Liver (tissue), 9 donors: ENCODE data around the gene RPTOR. TPM values are rescaled to one million over a fixed set of nuclear protein-coding genes. Genes with fewer than 3 reads are reported as not detected.
"Not testable (repeated sequence)": the region's sequence is repeated elsewhere in the genome, so short reads cannot be mapped to it uniquely, and the experiment has no call there.

ENCODE experiments used
- DNase-seq: peaks from one replicate; pipeline ENCODE4 v3.0.0-alpha.2; 2017; ENCODE audit warnings: low spot score
- H3K27ac ChIP-seq, 2 donors: one replicate each; pipeline ENCODE4 v1.7.0; 2013; ENCODE audit warnings: inconsistent platforms in 2 of 2, low read length in 2 of 2, control low read depth in 1 of 2, low read depth in 1 of 2, mild to moderate bottlenecking in 1 of 2
- H3K27me3 ChIP-seq, 4 donors: one replicate each; pipeline versions ENCODE4 v1.6.1 to v1.7.0; 2013; ENCODE audit warnings: low read length in 3 of 4, inconsistent platforms in 1 of 4, mild to moderate bottlenecking in 1 of 4, moderate library complexity in 1 of 4; ENCODE audit not compliant: control insufficient read depth in 4 of 4, insufficient read depth in 4 of 4
- H3K36me3 ChIP-seq, 4 donors: one replicate each; pipeline versions ENCODE4 v1.6.1 to v1.7.0; 2013; ENCODE audit warnings: low read length in 3 of 4, mild to moderate bottlenecking in 3 of 4, low read depth in 1 of 4, moderate library complexity in 1 of 4; ENCODE audit not compliant: control insufficient read depth in 4 of 4, insufficient read depth in 3 of 4
- H3K4me1 ChIP-seq, 4 donors: one replicate each; pipeline versions ENCODE4 v1.6.1 to v1.7.0; 2013; ENCODE audit warnings: low read length in 3 of 4, mild to moderate bottlenecking in 3 of 4, moderate library complexity in 1 of 4; ENCODE audit not compliant: control insufficient read depth in 4 of 4, insufficient read depth in 4 of 4
- H3K4me3 ChIP-seq, 3 donors: one replicate each; pipeline versions ENCODE4 v1.6.1 to v1.7.0; 2013; ENCODE audit warnings: low read length in 3 of 3, control low read depth in 1 of 3, low read depth in 1 of 3, mild to moderate bottlenecking in 1 of 3
- H3K9ac ChIP-seq, 2 donors: one replicate each; pipeline ENCODE4 v1.7.0; 2013; ENCODE audit warnings: low read length in 2 of 2, mild to moderate bottlenecking in 2 of 2, moderate library complexity in 2 of 2, control low read depth in 1 of 2, low read depth in 1 of 2
- H3K9me3 ChIP-seq, 4 donors: one replicate each; pipeline versions ENCODE4 v1.6.1 to v1.7.0; 2013; ENCODE audit warnings: low read length in 3 of 4; ENCODE audit not compliant: control insufficient read depth in 4 of 4
- EGR1 ChIP-seq, 2 donors: IDR thresholded peaks; 2 replicates each; pipeline ENCODE4 v1.6.1; 2016 to 2018; ENCODE audit warnings: antibody characterized with exemption in 2 of 2, low read depth in 2 of 2
- FOXA1 ChIP-seq: IDR thresholded peaks from 2 replicates; pipeline ENCODE4 v1.6.1; 2016; ENCODE audit warnings: antibody characterized with exemption
- FOXA2 ChIP-seq: IDR thresholded peaks from 2 replicates; pipeline ENCODE4 v1.6.1; 2016; ENCODE audit warnings: antibody characterized with exemption
- GABPA ChIP-seq, 2 donors: IDR thresholded peaks in 1 of 2; conservative IDR thresholded peaks in 1 of 2; 2 replicates each; pipeline ENCODE4 v1.6.1; 2016; ENCODE audit warnings: antibody characterized with exemption in 2 of 2, mild to moderate bottlenecking in 1 of 2, moderate library complexity in 1 of 2
- HNF4A ChIP-seq, 2 donors: conservative IDR thresholded peaks; 2 replicates each; pipeline ENCODE4 v1.6.1; 2016; ENCODE audit warnings: antibody characterized with exemption in 2 of 2, mild to moderate bottlenecking in 2 of 2
- HNF4G ChIP-seq: IDR thresholded peaks from 2 replicates; pipeline ENCODE4 v1.6.1; 2016; ENCODE audit warnings: antibody characterized with exemption
- JUND ChIP-seq, 2 donors: IDR thresholded peaks; 2 replicates each; pipeline ENCODE4 v1.6.1; 2016; ENCODE audit warnings: antibody characterized with exemption in 2 of 2
- NR2F2 ChIP-seq: IDR thresholded peaks from 2 replicates; pipeline ENCODE4 v1.6.1; 2016; ENCODE audit warnings: antibody characterized with exemption
- RAD21 ChIP-seq, 2 donors: IDR thresholded peaks; 2 replicates each; pipeline ENCODE4 v1.6.1; 2016; ENCODE audit warnings: antibody characterized with exemption in 2 of 2, mild to moderate bottlenecking in 2 of 2
- REST ChIP-seq: IDR thresholded peaks from 2 replicates; pipeline ENCODE4 v1.6.1; 2016; ENCODE audit warnings: antibody characterized with exemption, mild to moderate bottlenecking
- RXRA ChIP-seq, 2 donors: IDR thresholded peaks; 2 replicates each; pipeline ENCODE4 v1.6.1; 2017 to 2018; ENCODE audit warnings: antibody characterized with exemption in 2 of 2, mild to moderate bottlenecking in 1 of 2
- SP1 ChIP-seq: IDR thresholded peaks from 2 replicates; pipeline ENCODE4 v1.6.1; 2018; ENCODE audit warnings: antibody characterized with exemption, mild to moderate bottlenecking
- TAF1 ChIP-seq: conservative IDR thresholded peaks from 2 replicates; pipeline ENCODE4 v1.6.1; 2016; ENCODE audit warnings: antibody characterized with exemption, mild to moderate bottlenecking
- YY1 ChIP-seq: IDR thresholded peaks from 2 replicates; pipeline ENCODE4 v1.6.1; 2016; ENCODE audit warnings: antibody characterized with exemption, mild to moderate bottlenecking
- ZBTB33 ChIP-seq: IDR thresholded peaks from 2 replicates; pipeline ENCODE4 v1.6.1; 2016; ENCODE audit warnings: antibody characterized with exemption
- whole genome bisulfite sequencing: extraction: QIAGEN DNeasy Blood & Tissue Kit; methylation state at CpG from one replicate; pipeline ENCODE4 v1.1.7; 2013; 5-methylcytosine and 5-hydroxymethylcytosine counted together
- polyA plus RNA-seq, 2 donors: library from polyadenylated mRNA; stranded (reverse) in 1 of 2; unstranded in 1 of 2; fragments of 200-250 nt in 1 of 2; fragments of >200 nt in 1 of 2; fragmentation: Nextera tagmentation in 1 of 2; extraction: Ambion mirVana in 1 of 2; gene quantifications; one replicate each; pipeline versions ENCODE4 v1.2.1 to v1.2.3, GENCODE V29; 2013 to 2015
- total RNA-seq, 2 donors: library from RNA; depleted of rRNA; stranded (reverse); fragments of >200 nt; gene quantifications; one replicate each; pipeline ENCODE4 v1.2.3, GENCODE V29; 2014
- TF ChIP-seq, protein P1 (sequence below): IDR thresholded peaks from 2 replicates; pipeline ENCODE4 v1.6.1; 2016; ENCODE audit warnings: antibody characterized with exemption
- TF ChIP-seq, protein P2 (sequence below): fragments of 150-350 bp; IDR thresholded peaks from 2 replicates; pipeline ENCODE4 v1.5.1; 2017; ENCODE audit warnings: improper control_type of control experiment, low read depth, low read length; ENCODE audit not compliant: missing input control
- TF ChIP-seq, protein P3 (sequence below): IDR thresholded peaks from 2 replicates; pipeline ENCODE4 v1.6.1; 2016; ENCODE audit warnings: antibody characterized with exemption
- donor health status: healthy.
- donor health status: healthy.
- donor health status: healthy.
- donor health status: healthy.
- donor health status: healthy.

RPTOR gene
- total and polyA plus RNA-seq, 4 donors = 4.8 to 25.4 (median 11.6) TPM

GRCh38 chr17:80815151-80815681 is 270.6 kb downstream of the RPTOR start:
- WGBS = 90% methylated on average over 10 of the region's 10 CpGs
- H3K9ac ChIP-seq = no peak overlapping the region
- H3K4me1 ChIP-seq = no peaks in the 10 kb centered on the region
- DNase-seq = no peak
- no peak overlapping the region for H3K27ac ChIP-seq
- H3K36me3 ChIP-seq = no peaks in the 10 kb centered on the region
- H3K4me3 ChIP-seq = no peak overlapping the region
- TF ChIP-seq HNF4A (conservative IDR thresholded peaks at IDR 0.05) (no peak), NR2F2 (no peak), HNF4G (no peak), RAD21 (IDR thresholded peaks at IDR 0.05) (no peak), GABPA (IDR thresholded peaks at IDR 0.05 in 1 of 2, conservative IDR thresholded peaks at IDR 0.05 in 1 of 2) (no peak), RXRA (IDR thresholded peaks at IDR 0.05) (no peak), TAF1 (no peak), FOXA1 (no peak), SP1 (no peak), JUND (IDR thresholded peaks at IDR 0.05) (no peak)
- TF ChIP-seq, protein P1, sequence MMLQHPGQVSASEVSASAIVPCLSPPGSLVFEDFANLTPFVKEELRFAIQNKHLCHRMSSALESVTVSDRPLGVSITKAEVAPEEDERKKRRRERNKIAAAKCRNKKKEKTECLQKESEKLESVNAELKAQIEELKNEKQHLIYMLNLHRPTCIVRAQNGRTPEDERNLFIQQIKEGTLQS = no peak
- H3K27me3 ChIP-seq = no peaks in the 10 kb centered on the region
- no peaks in the 10 kb centered on the region for H3K9me3 ChIP-seq

DNA sequence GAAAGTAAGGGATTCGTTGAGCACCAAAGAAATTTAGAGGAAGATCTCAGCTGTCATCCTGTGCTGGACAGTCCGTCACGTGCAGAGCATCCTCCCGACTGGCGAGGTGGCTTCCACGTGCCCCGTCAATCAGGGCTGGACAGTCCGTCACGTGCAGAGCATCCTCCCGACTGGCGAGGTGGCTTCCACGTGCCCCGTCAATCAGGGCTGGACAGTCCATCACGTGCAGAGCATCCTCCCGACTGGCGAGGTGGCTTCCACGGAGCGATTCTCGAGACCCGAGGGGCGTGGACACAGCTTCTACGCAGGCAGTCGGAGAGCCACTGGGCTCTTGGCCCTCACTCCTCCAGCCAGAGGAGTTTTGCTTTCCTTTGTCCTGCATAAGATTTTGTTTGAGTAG is 271.1 kb downstream of the RPTOR start:
- not testable (repeated sequence) for H3K27me3 ChIP-seq, DNase-seq, H3K9ac ChIP-seq, H3K27ac ChIP-seq, H3K9me3 ChIP-seq, H3K4me1 ChIP-seq, H3K36me3 ChIP-seq, H3K4me3 ChIP-seq
- 97% methylated on average over 23 of the region's 23 CpGs for WGBS

DNA sequence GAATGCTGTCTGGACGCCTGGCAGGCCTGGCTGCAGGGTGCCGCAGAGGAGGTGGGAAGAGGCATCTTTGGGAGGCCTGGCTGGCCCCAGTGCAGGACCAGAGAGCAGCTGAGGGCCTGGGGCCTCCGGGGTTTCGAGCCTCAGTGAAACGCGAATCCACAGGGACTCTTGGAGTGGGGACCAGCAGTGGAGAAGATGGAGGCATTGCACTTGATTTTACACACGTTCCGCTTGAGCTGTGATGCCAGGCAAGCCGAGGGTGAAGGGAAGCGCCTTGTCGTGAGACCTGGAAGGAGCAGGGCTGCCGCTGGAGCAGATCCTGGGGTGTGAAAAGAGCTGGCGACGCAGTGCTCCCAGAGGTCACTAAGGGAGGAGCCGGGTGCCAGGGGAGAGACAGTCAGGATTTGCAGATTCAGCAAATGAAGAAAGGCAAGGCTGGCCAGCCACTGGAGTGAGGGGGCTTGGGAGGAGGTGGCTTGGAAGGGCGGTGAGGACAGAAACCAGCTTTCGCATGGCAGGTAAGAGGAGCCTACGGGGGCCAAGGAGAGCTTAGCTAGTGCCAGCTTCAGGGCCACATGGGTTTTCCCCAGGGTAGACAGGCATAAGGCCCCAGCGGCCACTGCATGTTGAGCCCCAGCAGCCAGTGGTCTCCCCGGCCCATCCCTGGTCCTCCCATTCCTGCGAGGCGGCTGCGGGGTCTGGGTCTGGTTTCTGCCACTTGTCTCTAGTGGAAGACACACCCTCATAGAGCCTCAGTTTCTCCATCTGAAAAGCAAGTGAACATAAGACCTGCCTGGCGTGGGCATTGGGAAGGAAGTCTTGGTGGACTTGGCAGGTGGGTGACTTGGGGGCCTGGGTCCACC is 271.8 kb downstream of the RPTOR start:
- no peak overlapping the region for H3K9ac ChIP-seq
- no peaks in the 10 kb centered on the region for H3K9me3 ChIP-seq
- no peak overlapping the region for H3K4me3 ChIP-seq
- no peak for TF ChIP-seq ZBTB33
- TF ChIP-seq RAD21 (IDR thresholded peaks at IDR 0.05) = no peak
- no peak for TF ChIP-seq SP1
- TF ChIP-seq YY1 = no peak
- no peak for TF ChIP-seq JUND (IDR thresholded peaks at IDR 0.05)
- TF ChIP-seq TAF1 = no peak
- no peak for TF ChIP-seq HNF4A (conservative IDR thresholded peaks at IDR 0.05)
- TF ChIP-seq NR2F2 = no peak
- no peak for TF ChIP-seq HNF4G
- TF ChIP-seq, protein P1 = no peak
- TF ChIP-seq, protein P2, sequence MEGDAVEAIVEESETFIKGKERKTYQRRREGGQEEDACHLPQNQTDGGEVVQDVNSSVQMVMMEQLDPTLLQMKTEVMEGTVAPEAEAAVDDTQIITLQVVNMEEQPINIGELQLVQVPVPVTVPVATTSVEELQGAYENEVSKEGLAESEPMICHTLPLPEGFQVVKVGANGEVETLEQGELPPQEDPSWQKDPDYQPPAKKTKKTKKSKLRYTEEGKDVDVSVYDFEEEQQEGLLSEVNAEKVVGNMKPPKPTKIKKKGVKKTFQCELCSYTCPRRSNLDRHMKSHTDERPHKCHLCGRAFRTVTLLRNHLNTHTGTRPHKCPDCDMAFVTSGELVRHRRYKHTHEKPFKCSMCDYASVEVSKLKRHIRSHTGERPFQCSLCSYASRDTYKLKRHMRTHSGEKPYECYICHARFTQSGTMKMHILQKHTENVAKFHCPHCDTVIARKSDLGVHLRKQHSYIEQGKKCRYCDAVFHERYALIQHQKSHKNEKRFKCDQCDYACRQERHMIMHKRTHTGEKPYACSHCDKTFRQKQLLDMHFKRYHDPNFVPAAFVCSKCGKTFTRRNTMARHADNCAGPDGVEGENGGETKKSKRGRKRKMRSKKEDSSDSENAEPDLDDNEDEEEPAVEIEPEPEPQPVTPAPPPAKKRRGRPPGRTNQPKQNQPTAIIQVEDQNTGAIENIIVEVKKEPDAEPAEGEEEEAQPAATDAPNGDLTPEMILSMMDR = no peak
- TF ChIP-seq GABPA (IDR thresholded peaks at IDR 0.05 in 1 of 2, conservative IDR thresholded peaks at IDR 0.05 in 1 of 2) = no peak
- TF ChIP-seq REST = no peak
- TF ChIP-seq, protein P3, sequence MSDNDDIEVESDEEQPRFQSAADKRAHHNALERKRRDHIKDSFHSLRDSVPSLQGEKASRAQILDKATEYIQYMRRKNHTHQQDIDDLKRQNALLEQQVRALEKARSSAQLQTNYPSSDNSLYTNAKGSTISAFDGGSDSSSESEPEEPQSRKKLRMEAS = no peak
- TF ChIP-seq FOXA1 = no peak
- no peak for TF ChIP-seq FOXA2
- no peak for TF ChIP-seq RXRA (IDR thresholded peaks at IDR 0.05)
- no peak for TF ChIP-seq EGR1 (IDR thresholded peaks at IDR 0.05; ENCODE audit: low read depth in 2 of 2)
- 97% methylated on average over 24 of the region's 24 CpGs for WGBS
- H3K4me1 ChIP-seq = no peaks in the 10 kb centered on the region
- H3K27ac ChIP-seq = no peak overlapping the region
- H3K27me3 ChIP-seq = no peaks in the 10 kb centered on the region
- no peaks in the 10 kb centered on the region for H3K36me3 ChIP-seq
- DNase-seq = no peak
